ENCODE measurements around the gene PASD1. TPM values are rescaled to one million over a fixed set of nuclear protein-coding genes. Genes with fewer than 3 reads are reported as not detected.

PASD1 gene
- polyA plus RNA-seq, 1 of the 3 experiments (the other 2 are of a cell fraction) = 0.03 TPM

DNA sequence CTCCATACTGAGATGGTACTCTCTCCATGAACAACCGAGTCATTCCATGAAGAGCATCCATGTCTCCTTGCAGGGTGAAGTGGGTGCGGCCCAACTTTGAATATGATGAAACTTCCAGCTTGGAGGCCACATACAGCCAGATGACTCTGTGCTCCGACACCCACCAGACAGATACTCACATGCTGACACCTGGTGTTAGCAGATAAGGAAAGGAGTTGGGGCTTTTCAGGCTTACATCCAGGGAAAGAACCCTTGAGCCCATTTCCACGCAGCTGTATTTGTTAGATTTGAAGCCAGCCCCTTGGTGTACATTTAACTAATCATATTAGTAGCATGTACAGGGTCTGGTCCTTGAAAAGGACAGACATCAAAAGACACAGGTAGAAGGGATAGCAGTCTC lies 69.7 kb downstream of the PASD1 start:
- Histone ChIP-seq H3K9me3 (no peaks in the 10 kb centered on the region), H3K27ac (ENCODE audit: low read depth in 2 of 2, low read length in 1 of 2) (no peak overlapping the region), H4K20me1 (ENCODE audit: insufficient read depth) (no peaks in the 10 kb centered on the region), H3K27me3 (ENCODE audit: insufficient read depth) (no peaks in the 10 kb centered on the region; the same call in 1 of the 2 replicates), H3K9me2 (no peaks in the 10 kb centered on the region), H3K36me3 (replicated peaks in 1 of 2; ENCODE audit: control insufficient read depth in 1 of 2, insufficient read depth in 2 of 2, low read length in 1 of 2) (no peaks in the 10 kb centered on the region), H3K4me3 (ENCODE audit: low read depth in 2 of 2, low read length in 1 of 2) (no peak overlapping the region), H3K4me2 (no peak overlapping the region), H3K4me1 (ENCODE audit: control insufficient read depth in 1 of 2, insufficient read depth in 2 of 2, low read depth in 1 of 2, low read length in 1 of 2) (no peaks in the 10 kb centered on the region), H3F3A (replicated peaks; ENCODE audit: insufficient read depth) (no peaks in the 10 kb centered on the region), H3K79me2 (ENCODE audit: insufficient read depth) (no peaks in the 10 kb centered on the region), H2AFZ (ENCODE audit: low read depth) (no peak overlapping the region), H3K9ac (no peak overlapping the region)
- ChIA-PET CTCF (no interaction called here), POLR2A (no interaction called here)
- no peak for DNase-seq
- WGBS (ENCODE audit: low lambda C conversion rate) = 0% methylated on average over 4 of the region's 4 CpGs
- TF ChIP-seq NRF1 (IDR thresholded peaks at IDR 0.05; ENCODE audit: low read depth, low read length) (no peak), USF1 (IDR thresholded peaks at IDR 0.05; ENCODE audit: borderline replicate concordance, low read depth) (no peak), ZBTB33 (IDR thresholded peaks at IDR 0.05; ENCODE audit: borderline replicate concordance, low read depth) (no peak)

- Histone ChIP-seq H3K4me3 (ENCODE audit: low read depth in 2 of 2, low read length in 1 of 2) (no peak overlapping the region), H3K4me2 (no peak overlapping the region), H3K9ac (no peak overlapping the region), H3F3A (replicated peaks; ENCODE audit: insufficient read depth) (no peaks in the 10 kb centered on the region), H3K4me1 (ENCODE audit: control insufficient read depth in 1 of 2, insufficient read depth in 2 of 2, low read depth in 1 of 2, low read length in 1 of 2) (no peaks in the 10 kb centered on the region), H3K36me3 (replicated peaks in 1 of 2; ENCODE audit: control insufficient read depth in 1 of 2, insufficient read depth in 2 of 2, low read length in 1 of 2) (no peaks in the 10 kb centered on the region), H3K9me2 (no peaks in the 10 kb centered on the region), H2AFZ (ENCODE audit: low read depth) (no peak overlapping the region), H3K79me2 (ENCODE audit: insufficient read depth) (no peaks in the 10 kb centered on the region), H3K27ac (ENCODE audit: low read depth in 2 of 2, low read length in 1 of 2) (no peak overlapping the region), H3K27me3 (ENCODE audit: insufficient read depth) (no peaks in the 10 kb centered on the region; the same call in 1 of the 2 replicates), H4K20me1 (ENCODE audit: insufficient read depth) (no peaks in the 10 kb centered on the region), H3K9me3 (no peaks in the 10 kb centered on the region)
- POLR2A ChIA-PET = no interaction called here
- CTCF ChIA-PET = no interaction called here
- 0% methylated on average over 1 of the region's 1 CpG for WGBS (ENCODE audit: low lambda C conversion rate)
- TF ChIP-seq, protein P1, sequence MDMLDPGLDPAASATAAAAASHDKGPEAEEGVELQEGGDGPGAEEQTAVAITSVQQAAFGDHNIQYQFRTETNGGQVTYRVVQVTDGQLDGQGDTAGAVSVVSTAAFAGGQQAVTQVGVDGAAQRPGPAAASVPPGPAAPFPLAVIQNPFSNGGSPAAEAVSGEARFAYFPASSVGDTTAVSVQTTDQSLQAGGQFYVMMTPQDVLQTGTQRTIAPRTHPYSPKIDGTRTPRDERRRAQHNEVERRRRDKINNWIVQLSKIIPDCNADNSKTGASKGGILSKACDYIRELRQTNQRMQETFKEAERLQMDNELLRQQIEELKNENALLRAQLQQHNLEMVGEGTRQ (IDR thresholded peaks at IDR 0.05; ENCODE audit: borderline replicate concordance, low read depth, low read length) = no peak
- no peak for TF ChIP-seq EZH2phosphoT487 (IDR thresholded peaks at IDR 0.05; ENCODE audit: borderline replicate concordance, low read depth)
- TF ChIP-seq FOSL2 (IDR thresholded peaks at IDR 0.05; ENCODE audit: borderline replicate concordance, low read depth) = no peak
- TF ChIP-seq, protein P2, sequence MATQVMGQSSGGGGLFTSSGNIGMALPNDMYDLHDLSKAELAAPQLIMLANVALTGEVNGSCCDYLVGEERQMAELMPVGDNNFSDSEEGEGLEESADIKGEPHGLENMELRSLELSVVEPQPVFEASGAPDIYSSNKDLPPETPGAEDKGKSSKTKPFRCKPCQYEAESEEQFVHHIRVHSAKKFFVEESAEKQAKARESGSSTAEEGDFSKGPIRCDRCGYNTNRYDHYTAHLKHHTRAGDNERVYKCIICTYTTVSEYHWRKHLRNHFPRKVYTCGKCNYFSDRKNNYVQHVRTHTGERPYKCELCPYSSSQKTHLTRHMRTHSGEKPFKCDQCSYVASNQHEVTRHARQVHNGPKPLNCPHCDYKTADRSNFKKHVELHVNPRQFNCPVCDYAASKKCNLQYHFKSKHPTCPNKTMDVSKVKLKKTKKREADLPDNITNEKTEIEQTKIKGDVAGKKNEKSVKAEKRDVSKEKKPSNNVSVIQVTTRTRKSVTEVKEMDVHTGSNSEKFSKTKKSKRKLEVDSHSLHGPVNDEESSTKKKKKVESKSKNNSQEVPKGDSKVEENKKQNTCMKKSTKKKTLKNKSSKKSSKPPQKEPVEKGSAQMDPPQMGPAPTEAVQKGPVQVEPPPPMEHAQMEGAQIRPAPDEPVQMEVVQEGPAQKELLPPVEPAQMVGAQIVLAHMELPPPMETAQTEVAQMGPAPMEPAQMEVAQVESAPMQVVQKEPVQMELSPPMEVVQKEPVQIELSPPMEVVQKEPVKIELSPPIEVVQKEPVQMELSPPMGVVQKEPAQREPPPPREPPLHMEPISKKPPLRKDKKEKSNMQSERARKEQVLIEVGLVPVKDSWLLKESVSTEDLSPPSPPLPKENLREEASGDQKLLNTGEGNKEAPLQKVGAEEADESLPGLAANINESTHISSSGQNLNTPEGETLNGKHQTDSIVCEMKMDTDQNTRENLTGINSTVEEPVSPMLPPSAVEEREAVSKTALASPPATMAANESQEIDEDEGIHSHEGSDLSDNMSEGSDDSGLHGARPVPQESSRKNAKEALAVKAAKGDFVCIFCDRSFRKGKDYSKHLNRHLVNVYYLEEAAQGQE (IDR thresholded peaks at IDR 0.05; ENCODE audit: low read depth, low read length) = no peak
- TF ChIP-seq GATA2 (CRISPR knock-in tag; IDR thresholded peaks at IDR 0.05) = no peak
- TF ChIP-seq FOXJ3 (CRISPR knock-in tag; IDR thresholded peaks at IDR 0.05) = no peak
- TF ChIP-seq FOXM1 (IDR thresholded peaks at IDR 0.05; ENCODE audit: low read depth) = no peak
- no peak for TF ChIP-seq TCF12 (IDR thresholded peaks at IDR 0.05)
- TF ChIP-seq IRF3 (IDR thresholded peaks at IDR 0.05; ENCODE audit: low read depth, low read length) = no peak
- TF ChIP-seq PBX3 (IDR thresholded peaks at IDR 0.05) = no peak
- TF ChIP-seq CHD2 (IDR thresholded peaks at IDR 0.05; ENCODE audit: low read length, partially characterized antibody) = no peak
- no peak for TF ChIP-seq RAD21 (IDR thresholded peaks at IDR 0.05; ENCODE audit: low read length)
- no peak for DNase-seq
Observed at GRCh38 chrX:151634937-151635336, 71.5 kb downstream of the PASD1 start.

Measured in SK-N-SH (cell line).